RPMI8226 (cell line): Measurements from ENCODE around the gene SLC28A2.
"Not testable (repeated sequence)": the region's sequence is repeated elsewhere in the genome, so short reads cannot be mapped to it uniquely, and the experiment has no call there.

Experiments used
- DNase-seq: peaks from one replicate; pipeline ENCODE4 v3.0.0-alpha.2; 2015

The SLC28A2 gene

DNA sequence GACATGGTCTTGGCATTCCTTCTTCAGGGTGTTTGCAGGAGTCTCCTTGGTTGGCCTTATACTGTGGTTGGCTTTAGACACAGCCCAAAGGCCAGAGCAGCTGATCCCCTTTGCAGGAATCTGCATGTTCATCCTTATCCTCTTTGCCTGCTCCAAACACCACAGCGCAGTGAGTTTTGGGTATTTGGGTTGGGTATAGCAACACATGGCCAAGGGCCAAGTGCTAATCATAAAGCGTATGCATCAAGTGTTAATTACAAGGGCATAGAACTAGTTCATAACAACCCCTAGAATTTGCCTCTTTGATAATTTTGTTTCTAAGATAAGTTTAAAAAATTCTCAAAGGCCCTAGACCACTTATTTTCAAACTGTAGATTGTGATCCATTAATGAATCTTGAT, 11.8 kb downstream of the SLC28A2 start:
- DNase-seq, result no peak

DNA sequence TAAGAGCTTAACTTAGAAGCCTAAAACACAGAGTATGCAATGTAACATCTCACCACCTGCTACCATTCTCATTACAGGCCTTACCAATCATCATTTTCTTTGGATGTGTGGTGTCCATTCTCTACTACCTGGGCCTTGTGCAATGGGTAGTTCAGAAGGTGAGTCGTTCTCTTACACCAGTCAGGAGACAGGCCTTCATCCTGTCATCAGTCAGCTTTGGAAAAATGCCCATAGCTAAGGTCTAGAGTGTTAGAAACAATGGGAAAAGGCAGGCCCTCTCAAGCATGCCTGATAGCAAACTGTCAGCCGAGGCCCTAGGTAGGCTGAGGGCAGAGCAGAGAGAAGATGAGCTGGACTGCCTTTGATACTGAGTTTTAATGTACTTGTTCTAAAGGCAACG, 13.5 kb downstream of the SLC28A2 start:
- no peak for DNase-seq

DNA sequence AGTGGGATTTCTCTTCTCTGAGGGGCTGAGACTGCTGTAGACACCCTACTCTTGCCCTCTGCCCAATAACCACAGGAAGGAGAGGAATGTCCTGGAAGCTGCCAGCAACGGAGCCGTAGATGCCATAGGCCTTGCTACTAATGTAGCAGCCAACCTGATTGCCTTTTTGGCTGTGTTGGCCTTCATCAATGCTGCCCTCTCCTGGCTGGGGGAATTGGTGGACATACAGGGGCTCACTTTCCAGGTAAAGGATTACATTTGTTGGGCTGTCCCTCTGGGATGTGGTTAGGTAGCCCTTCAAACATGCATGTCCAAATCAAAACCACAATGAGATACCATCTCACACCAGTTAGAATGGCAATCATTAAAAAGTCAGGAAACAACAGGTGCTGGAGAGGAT, 16.1 kb downstream of the SLC28A2 start:
- DNase-seq, result no peak

DNA sequence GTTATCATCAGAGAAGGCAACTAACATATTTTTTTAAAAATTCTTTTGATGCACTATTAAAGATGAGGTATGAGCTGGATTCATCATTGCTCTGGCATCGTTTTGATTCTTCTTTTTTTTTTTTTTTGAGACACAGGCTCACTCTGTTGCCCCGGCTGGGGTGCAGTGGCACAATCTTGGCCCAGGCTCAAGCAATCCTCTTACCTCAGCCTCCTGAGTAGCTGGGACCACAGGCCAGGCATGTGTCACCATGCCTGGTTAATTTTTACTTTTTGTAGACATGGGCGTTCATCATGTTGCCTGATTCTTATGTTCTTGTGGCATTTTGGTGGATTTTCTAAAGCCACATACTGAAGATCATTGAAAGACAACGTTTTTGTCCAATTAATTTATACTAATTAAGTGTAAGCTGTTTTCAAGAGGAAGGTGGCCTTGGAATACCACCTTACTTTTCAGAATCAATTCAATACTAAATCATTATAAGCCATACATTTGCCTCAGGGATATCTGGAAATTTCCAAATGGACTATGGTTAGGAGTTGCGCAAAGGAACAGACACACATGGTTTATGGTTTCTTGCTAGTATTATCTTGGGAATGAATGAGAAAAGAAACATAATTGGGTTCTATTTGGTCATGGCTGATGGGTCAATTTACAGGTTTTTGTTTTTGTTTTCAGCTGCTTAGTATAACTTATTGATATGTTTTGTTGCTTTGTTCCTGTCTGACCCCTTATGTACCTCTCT, 22.8 kb downstream of the SLC28A2 start:
- no peak for DNase-seq

DNA sequence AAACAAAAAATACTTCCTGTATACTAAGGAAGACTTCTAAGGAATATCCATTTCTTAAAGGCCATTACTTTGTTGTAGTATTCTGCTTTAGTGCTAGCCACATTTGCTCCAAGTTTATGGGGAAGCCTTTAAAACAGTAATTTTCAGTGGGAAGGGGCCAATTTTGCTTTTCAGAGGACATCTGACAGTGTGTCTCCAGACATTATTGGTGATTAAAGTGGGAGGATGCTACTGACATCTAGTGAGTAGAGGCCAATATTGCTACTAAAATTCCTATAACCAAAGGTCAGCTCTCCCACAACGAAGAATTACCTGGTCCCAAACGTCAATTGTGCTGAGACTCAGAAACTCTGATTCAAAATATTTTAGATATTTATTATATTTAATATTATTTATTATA, 24.8 kb downstream of the SLC28A2 start:
- DNase-seq, result no peak

DNA sequence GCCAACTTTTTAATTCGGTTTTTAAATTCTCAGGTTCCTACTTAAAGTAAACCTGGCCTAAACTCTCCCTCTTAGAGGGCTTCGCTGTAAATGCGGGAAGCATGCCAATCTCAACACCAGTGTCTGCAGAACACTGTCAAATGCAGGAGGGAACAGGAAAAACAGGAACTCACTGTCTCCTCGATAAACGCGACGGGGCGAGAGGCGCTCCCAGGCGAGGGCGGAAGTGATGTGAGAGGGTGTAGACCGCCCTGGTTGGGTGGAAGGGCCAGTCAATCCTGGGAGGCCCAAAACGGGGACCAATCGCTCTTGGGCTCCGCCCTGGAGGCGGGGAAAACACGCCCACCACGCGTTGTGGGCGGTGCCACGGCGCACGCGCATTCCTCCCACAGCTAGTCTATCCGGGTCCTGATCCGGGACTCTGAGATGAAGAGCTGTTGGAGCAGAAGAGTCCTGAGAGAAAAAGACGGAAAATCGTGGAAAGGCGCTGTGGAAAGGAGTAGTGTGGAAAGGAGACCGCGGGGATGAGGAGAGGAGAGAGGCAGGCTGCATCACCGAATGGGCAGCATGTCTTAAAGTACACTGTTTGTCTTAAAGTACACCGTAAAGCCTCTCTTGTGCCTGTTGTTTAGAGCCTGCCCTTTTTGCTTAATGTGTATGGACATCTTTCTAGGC, 27.1 kb downstream of the SLC28A2 start:
- peak; percentile 87 for DNase-seq

DNA sequence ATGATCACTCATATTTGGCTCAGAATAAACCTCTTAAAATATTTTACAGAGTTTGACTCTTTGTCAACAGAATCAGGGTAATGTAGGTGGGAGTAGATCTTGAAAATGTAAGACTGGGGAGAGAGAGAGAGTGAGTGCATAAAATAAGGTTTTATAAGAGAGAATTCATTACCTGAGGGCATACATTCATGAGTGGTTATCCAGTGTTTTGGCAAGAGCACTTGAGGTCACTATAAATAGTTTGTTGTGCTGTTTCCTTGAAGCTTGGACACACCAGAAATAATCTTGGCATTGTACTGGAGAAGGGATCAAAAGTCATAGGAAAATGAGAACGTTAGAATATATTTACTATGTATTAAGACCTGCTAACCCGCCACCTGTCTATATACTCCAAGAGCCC, 33.4 kb downstream of the SLC28A2 start:
- no peak for DNase-seq

DNA sequence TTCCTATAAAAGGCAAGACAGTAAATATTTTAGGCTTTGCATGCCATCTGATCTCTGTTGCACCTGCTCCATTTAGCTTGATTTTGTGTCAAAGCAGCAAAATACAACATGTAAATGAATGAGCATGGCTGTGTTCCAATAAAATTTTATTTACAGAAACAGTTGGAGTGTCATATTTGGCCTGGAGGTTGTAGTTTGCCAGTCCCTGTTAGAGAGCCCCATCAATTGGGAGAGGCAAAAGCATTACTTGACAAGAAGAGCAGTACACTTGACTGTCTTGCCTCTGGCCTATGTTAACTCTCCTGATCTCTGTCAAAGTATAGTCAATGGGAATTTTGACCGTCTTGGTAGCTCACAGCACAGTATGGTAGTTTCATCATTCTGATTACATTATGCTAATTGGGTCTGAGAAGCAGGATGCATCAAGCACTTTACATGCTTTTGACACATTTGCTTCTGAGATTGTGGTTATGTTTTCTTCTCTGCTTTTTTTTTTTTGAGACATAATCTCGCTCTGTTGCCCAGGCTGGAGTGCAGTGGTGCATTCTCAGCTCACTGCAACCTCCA, 35.4 kb downstream of the SLC28A2 start:
- DNase-seq, result no peak

DNA sequence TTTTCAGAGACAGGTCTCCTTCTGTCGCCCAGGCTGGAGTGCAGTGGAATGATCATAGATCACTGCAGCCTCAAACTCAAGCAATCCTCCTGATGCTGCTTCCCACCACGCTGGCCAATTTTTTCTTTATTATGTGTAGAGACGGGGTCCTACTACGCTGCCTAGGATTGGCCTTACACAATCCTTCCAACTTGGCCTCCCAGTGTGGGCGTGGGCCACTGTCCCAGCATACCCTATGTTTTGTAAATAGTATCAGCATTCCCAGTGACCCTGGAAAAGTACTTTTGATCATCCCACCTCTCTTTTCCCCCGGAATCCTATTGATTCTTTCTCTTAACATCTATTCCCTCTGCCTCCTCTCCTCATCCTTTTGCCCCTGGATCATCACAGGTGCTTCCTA, 36.9 kb downstream of the SLC28A2 start:
- DNase-seq, result no peak

DNA sequence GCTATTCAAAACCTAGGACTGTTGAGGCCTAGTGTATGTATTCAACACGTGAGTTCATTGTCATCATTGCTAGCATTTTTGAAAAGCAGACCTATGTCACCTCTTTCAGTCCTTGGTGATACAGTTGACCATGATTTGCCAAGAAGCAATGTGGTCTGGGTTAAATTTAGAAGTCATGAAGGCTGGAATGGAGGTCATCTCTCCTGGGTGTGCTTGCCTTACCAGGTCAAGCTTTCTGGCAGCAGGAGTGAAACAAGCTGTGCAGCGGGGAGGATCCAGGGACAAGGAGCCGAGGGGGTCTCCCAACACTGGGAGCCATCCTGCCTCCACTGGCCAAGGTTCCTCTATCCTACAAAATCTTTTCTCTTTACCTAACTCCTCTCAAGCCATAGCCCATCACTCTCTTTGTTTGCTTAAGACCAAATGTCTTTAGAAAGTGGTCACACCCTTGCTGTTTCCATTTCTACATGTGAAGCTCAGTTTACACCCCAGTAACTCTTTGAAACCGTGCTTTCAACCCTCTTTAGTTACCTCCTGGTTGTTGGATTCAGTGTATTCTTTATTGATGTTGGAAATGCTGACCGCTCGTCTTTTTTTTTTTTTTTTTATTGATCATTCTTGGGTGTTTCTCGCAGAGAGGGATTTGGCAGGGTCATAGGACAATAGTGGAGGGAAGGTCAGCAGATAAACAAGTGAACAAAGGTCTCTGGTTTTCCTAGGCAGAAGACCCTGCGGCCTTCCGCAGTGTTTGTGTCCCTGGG, 40.0 kb downstream of the SLC28A2 start:
- no peak for DNase-seq

DNA sequence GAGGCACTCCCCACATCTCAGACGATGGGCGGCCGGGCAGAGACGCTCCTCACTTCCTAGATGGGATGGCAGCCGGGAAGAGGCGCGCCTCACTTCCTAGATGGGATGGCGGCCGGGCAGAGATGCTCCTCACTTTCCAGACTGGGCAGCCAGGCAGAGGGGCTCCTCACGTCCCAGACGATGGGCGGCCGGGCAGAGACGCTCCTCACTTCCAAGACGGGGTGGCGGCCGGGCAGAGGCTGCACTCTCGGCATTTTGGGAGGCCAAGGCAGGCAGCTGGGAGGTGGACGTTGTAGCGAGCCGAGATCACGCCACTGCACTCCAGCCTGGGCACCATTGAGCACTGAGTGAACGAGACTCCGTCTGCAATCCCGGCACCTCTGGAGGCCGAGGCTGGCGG, 41.3 kb downstream of the SLC28A2 start:
- not testable (repeated sequence) for DNase-seq

DNA sequence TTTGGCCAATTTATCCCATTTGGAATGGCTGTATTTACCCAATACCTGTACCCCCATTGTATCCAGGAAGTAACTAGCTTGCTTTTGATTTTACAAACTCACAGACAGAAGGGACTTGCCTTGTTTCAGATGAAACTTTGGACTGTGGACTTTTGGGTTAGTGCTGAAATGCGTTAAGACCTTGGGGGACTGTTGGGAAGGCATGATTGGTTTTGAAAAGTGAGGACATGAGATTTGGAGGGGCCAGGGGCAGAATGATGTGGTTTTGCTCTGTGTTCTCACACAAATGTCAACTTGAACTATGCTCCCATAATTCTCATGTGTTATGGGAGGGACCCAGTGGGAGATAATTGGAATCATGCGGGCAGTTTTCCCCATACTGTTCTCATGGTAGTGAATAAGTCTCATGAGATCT, 46.9 kb downstream of the SLC28A2 start:
- DNase-seq, result not testable (repeated sequence)

DNA sequence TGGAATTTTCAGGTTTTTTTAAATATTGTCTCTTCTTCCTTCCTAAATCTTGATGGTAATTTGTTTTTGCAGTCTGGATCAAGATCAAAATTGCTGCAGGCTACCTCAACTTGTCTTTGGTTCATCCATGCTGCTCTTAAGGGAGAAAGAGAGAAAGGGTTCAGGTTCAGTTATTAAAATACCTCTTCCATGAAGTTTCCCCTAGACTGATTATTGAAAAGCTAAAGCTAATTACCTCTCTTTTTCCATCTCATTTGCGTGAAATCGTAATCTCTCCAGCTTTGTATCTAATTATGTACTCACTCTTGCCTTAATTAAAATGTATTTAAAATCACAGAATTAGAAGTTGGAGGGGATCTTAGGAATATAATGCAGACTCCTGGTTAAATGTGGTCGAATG, 52.7 kb downstream of the SLC28A2 start:
- DNase-seq, result no peak

DNA sequence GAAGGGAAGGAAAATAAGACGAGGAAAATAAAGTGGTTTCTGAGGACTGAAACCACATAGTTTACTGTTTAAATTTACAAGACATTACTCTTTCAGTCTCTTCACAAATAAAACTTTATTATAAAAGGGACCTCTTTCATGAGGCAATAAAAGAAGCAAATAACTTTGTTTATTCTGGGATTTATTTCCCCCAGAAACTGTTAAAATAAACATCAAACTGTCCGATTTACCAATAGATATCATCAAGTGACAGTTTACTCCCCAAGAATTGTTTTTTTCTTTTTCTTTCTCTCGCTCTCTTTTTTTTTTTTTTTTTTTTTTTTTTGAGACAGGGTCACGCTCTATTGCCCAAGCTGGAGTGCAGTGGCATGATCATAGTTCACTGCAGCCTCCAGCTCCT, 54.1 kb downstream of the SLC28A2 start:
- no peak for DNase-seq

DNA sequence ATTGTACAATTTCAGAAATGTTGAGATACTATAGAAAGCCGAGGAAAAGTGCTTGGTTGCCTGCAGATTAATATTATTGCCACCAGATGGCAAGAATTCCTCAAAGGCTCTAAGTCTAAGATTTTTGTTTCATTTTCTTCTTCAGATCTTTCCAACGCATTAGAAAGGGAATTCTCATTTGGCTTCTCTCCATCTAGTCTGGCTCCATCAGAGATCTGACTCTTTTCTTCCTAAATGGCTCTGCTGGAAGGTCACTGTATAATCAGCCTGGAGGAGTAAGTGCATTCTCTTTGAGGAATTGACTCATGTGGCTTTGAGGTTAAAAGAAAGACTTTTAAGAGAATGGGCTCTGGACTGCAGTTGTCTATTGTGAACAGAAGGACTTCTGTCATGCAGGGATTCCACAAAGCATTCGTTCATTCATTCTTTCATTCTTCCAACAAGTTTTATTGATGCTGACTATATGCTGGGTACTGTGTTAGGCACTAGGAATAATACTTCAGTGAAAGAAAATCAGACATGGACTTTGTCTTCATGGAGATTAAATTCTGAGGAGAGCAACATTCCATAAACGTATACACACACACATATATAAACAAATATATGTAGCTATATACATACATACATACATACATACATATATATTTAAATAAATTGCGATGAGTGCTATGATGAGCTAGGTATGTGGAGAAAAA, 55.3 kb downstream of the SLC28A2 start:
- DNase-seq, result peak; percentile 11

DNA sequence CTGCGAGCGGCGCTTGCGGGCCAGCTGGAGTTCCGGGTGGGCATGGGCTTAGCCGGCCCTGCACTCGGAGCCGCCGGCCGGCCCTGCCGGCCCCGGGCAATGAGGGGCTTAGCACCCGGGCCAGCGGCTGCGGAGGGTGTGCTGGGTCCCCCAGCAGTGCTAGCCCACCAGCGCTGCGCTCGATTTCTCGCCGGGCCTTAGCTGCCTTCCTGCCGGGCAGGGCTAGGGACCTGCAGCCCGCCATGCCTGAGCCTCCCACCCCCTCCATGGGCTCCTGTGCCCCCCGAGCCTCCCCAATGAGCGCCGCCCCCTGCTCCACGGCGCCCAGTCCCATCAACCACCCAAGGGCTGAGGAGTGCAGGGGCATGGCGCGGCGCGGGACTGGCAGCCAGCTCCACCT, 62.1 kb downstream of the SLC28A2 start:
- DNase-seq, result not testable (repeated sequence)

DNA sequence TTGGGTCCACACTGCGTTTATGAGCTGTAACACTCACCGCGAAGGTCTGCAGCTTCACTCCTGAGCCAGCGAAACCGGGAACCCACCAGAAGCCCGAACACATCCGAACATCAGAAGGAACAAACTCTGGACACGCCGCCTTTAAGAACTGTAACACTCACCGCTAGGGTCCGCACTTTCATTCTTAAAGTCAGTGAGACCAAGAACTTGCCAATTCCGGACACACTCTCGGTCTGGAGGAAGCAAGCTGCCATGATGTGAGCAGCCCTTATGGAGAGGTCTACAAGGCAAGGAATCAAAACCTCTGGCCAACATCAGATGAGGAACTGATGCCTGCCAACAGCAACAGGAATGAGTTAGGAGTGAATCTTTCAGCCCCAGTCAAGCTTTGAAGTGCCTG, 62.9 kb downstream of the SLC28A2 start:
- DNase-seq, result peak; percentile 52

DNA sequence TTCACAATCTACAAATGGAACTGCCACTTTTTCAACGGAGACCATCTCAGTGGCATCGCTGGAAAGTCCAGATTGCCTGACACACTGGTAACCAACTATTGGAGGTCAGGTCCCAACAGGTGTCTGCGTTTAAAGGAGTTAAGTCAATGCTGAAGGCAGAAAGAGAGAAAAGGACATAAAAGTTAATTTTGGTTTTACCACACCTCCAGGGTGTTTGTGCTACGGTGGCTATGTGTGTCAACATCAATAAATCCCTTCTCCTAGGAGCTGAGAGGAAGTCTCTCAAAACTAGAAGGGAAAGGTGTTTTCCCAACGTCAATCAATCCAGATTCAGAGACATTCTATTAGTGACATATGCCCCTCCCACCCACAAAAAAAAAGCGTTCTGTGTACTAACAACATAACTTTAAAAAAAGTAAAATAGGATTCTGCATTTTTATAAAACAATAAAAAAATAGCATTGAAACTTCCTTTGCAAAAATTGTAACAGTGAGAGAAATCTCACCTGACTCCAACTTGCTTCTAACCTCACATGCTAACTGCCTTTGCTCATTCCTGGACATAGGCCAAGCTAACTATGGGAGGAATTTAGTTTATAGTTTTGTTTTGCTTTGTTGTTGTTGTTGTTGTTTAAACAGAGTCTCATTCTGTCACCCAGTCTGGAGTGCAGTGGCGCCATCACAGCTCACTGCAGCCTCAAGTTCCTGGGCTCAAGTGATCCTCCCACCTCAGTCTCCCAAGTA, 67.6 kb downstream of the SLC28A2 start:
- DNase-seq, result no peak

DNA sequence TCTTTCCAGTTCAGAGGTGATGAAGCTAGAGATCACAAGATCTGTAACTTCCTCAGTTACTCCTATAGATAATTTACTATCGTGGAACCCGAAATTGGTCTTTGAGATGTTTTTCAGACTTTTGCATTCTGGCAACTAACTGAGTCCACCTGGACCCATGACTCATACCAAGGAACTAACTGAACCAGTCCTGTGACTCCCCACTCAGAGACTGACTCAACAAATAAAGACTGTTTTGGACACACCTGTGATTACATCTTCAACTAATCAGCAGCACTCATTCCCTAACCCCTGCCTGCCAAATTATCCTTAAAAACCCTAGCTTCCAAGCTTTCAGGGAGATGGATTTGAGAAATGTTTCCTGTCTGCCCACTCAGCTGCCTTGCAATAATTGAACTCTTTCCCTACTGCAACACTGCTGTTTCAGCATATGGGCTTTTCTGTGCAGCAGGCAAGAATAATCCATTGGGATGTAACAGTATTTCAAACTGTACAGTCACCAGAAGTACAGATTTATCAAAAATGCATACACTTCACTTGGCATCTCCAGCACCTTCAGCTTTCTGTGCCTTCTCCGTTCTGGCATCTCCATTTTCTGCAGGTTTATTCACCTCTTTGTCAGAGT, 68.7 kb downstream of the SLC28A2 start:
- DNase-seq, result no peak

DNA sequence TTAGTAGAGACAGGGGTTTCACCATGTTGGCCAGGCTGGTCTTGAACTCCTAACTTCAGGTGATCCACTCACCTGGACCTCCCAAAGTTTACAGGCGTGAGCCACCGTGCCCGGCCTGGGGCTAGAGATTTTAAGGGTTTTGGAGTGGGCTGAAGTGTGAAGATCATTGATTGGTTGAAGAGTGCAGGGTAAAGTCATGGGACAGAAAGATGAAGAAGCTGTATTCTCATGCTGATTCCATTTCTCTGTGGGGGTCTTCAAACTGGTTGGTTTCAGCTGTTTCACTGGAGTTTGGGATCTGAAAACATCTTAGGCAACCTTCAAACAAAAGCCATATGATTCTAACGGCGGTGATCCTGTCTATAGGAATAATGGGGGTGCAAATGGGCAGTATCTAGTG, 74.2 kb downstream of the SLC28A2 start:
- no peak for DNase-seq

DNA sequence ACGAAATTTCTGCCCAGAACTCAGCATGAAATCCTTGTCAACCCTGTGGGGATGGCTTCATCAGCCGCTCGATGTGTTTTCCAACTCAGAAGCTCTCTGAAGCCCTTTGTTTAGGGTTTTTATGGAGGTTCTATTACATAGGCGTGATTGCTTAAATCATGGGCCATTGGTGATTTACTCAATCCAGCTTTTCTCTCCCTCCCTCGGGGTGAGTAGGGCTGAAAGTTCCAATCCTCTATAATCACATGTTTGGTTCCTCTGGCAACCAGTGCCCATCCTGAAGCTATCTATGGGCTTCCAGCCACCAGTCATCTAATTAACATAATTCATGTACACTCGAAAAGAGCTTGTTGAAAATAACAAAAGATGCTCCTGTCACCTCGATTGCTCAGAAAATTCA, 74.7 kb downstream of the SLC28A2 start:
- DNase-seq, result no peak
